Colonic mucosa (tissue), 4 donors: ENCODE measurements around the gene JDP2. TPM values are rescaled to one million over a fixed set of nuclear protein-coding genes. Genes with fewer than 3 reads are reported as not detected.

Source experiments
- DNase-seq: peaks from one replicate; pipeline ENCODE4 v3.0.0-alpha.2; 2020
- H3K27ac ChIP-seq: fragments of 200-600 bp; one replicate; pipeline ENCODE4 v1.8.0; 2021
- H3K27me3 ChIP-seq: fragments of 200-600 bp; one replicate; pipeline ENCODE4 v1.8.0; 2021
- H3K36me3 ChIP-seq: fragments of 200-600 bp; one replicate; pipeline ENCODE4 v1.8.0; 2021
- H3K4me1 ChIP-seq: fragments of 200-600 bp; one replicate; pipeline ENCODE4 v1.8.0; 2021; ENCODE audit warnings: mild to moderate bottlenecking
- H3K4me3 ChIP-seq: fragments of 200-600 bp; one replicate; pipeline ENCODE4 v1.8.0; 2021
- H3K9ac ChIP-seq, 2 donors: one replicate each; pipeline ENCODE4 v1.7.0; 2013; ENCODE audit warnings: control low read depth in 2 of 2, low read depth in 2 of 2, low read length in 2 of 2
- H3K9me3 ChIP-seq: fragments of 200-600 bp; one replicate; pipeline ENCODE4 v1.8.0; 2021
- intact Hi-C: fragments of 100-400 bp; cut with DNase I; formaldehyde crosslinking; loops from one replicate; pipeline ENCODE4 v1.14.1; 2022
- total RNA-seq, 2 donors: library from RNA; stranded (reverse); fragmentation: NEBNext Ultra II Directional in 1 of 2; extraction: Animal tissue kit (Norgen Biotek cat#: 25700) in 1 of 2; gene quantifications; one replicate each; pipeline ENCODE4 v1.2.1, GENCODE V29; 2021
- TF ChIP-seq, protein P1 (sequence below): fragments of 200-600 bp; IDR thresholded peaks from one replicate; pipeline ENCODE4 v1.8.0; 2022; ENCODE audit warnings: antibody characterized with exemption, mild to moderate bottlenecking
- donor health status: healthy.
- donor health status: DM: no; HTN: no; CAD: no.
- donor health status: DM: no; HTN: no; CAD: no.

JDP2 gene
- total RNA-seq, 2 donors from 2014 or later: 19.4 to 37.1 TPM

DNA sequence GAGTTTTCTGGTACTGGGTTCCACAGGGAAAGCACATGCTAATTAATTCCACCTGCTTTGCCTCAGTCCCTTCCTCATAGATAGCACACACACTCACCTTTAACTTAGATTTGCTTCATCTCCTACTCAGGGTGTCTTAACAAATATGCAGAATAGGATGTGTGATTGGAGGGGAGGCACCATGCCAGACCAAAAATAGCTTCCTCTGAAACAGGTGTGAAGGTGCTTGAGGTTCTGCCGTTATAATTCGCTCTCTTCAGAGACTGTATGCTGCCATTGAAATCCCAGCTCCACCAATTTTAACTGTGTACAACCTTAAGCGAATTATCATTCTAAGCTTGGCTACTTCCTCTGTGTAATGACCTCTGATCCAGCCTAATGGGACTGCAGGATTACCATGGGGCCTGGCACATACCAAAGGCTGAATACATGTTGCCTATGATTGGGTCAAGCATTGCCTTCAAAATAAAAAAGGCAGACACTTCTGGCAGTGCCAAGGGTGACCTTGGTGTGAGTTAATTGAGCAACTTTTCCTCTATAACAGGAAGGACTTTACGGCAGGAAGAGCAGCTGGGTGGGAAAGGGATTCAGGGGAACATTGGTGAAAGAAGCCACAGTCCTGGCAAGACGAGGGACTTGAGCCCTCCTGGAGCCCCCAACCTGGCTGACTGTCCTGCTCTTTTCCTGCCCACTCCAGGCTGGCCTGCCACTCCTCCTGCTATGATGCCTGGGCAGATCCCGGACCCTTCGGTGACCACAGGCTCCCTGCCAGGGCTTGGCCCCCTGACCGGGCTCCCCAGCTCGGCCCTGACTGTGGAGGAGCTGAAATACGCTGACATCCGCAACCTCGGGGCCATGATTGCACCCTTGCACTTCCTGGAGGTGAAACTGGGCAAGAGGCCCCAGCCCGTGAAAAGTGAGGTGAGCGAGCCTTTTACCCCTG lies 9.7 kb downstream of the JDP2 start:
- H3K27ac ChIP-seq: no peak overlapping the region
- H3K9ac ChIP-seq: no peak overlapping the region
- TF ChIP-seq, protein P1, sequence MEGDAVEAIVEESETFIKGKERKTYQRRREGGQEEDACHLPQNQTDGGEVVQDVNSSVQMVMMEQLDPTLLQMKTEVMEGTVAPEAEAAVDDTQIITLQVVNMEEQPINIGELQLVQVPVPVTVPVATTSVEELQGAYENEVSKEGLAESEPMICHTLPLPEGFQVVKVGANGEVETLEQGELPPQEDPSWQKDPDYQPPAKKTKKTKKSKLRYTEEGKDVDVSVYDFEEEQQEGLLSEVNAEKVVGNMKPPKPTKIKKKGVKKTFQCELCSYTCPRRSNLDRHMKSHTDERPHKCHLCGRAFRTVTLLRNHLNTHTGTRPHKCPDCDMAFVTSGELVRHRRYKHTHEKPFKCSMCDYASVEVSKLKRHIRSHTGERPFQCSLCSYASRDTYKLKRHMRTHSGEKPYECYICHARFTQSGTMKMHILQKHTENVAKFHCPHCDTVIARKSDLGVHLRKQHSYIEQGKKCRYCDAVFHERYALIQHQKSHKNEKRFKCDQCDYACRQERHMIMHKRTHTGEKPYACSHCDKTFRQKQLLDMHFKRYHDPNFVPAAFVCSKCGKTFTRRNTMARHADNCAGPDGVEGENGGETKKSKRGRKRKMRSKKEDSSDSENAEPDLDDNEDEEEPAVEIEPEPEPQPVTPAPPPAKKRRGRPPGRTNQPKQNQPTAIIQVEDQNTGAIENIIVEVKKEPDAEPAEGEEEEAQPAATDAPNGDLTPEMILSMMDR: no peak
- no peaks in the 10 kb centered on the region for H3K36me3 ChIP-seq
- H3K4me1 ChIP-seq: no peaks in the 10 kb centered on the region
- no peak overlapping the region for H3K4me3 ChIP-seq
- H3K27me3 ChIP-seq: no peaks in the 10 kb centered on the region
- no peaks in the 10 kb centered on the region for H3K9me3 ChIP-seq
- intact Hi-C loops: no loop called here
- DNase-seq: no peak

DNA sequence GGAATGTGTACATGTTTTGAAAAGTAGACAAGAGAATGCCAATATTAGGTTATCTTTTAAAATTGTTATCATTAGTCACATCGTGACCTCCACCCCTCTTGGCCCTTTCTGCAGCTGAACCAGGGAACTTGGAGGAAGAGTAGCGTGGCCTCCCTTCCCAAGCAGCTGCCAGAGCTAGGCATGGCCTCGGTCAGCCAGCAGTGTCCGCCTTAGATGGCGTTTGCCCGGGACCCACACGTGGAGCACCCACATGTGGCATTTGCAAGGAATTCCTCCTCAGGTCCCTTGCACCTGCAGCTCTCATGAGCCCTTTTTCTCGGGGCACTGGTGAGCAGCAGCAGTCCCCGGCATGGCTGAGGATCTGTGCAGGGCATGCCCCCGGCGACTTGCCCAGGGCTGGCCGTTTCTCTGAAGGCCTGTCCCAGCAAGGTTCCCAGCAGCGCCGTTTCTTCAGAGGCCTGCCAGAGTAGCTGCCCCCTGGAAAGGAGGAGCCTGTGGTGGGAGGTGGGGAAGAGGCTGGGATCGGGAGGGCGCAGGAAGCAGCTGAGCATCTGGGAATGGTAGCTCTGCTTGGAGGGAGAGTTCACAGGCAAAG lies 10.8 kb downstream of the JDP2 start:
- Histone ChIP-seq H3K27me3 (no peaks in the 10 kb centered on the region), H3K27ac (no peak overlapping the region), H3K9ac (no peak overlapping the region), H3K9me3 (no peaks in the 10 kb centered on the region), H3K4me1 (no peaks in the 10 kb centered on the region), H3K36me3 (no peaks in the 10 kb centered on the region), H3K4me3 (no peak overlapping the region)
- no peak for DNase-seq
- intact Hi-C loops: no loop called here
- TF ChIP-seq, protein P1: no peak

DNA sequence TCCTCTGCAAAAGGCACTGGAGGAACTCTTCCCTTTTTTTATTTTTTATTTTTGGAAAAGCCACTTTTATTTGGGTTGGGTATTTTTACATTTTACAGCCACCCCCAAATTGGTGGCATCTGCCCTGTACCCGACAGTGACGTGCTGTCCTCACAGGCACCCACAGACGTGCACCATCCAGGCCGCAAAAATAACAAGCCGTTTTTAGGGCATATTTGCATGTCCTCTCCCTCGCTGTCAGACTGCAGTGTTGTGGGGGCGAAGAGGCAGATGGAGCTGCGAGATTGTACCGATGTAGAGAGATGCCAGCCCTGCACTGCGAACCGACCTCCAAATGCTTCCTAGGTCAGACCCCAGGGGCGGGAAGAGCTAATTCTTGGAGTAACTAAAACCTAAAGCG lies 12.2 kb downstream of the JDP2 start:
- TF ChIP-seq, protein P1: no peak
- no peaks in the 10 kb centered on the region for H3K27me3 ChIP-seq
- no peak for DNase-seq
- no peaks in the 10 kb centered on the region for H3K4me1 ChIP-seq
- H3K36me3 ChIP-seq: no peaks in the 10 kb centered on the region
- H3K9ac ChIP-seq: no peak overlapping the region
- H3K9me3 ChIP-seq: no peaks in the 10 kb centered on the region
- intact Hi-C loops: no loop called here
- no peak overlapping the region for H3K4me3 ChIP-seq
- H3K27ac ChIP-seq: no peak overlapping the region

DNA sequence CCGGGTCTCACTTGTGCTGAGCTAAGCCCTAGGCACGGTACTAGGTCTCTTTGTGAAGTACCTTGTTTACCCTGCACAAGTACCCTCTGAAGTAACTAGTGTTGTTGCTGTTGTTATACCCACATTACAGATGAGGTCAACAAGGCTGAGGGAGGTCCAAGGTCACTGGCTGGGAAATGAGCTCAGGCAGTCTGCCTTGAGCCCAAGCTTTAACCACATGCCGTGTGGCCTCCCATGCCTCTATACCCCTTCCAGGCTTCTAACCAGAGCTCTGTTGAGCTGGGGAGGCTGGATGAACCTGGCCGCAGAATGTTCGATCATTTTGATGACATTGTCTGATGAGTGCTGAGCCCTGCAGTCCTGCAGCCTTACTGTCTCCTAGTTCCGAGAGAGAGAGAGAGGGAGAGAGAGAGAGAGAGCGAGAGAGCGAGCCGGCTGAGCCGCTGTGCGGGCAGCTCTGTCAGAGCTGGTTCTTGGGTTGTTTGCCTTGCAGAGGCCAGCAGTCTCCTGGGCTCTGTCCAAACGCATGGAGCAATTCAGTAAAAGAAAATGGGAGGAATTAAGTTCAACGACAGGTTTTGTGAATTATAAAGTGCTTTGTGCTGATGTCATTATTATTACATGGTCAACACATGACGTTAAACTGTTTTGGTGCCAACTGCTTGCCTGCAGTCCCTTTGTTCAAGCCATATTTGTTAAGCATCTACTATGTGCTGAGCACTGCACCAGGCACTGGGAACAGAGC lies 13.1 kb downstream of the JDP2 start:
- DNase-seq: no peak
- Histone ChIP-seq H3K9me3 (no peaks in the 10 kb centered on the region), H3K36me3 (no peaks in the 10 kb centered on the region), H3K27me3 (no peaks in the 10 kb centered on the region), H3K4me1 (no peaks in the 10 kb centered on the region), H3K4me3 (no peak overlapping the region), H3K27ac (no peak overlapping the region), H3K9ac (no peak overlapping the region)
- intact Hi-C loops: no loop called here
- TF ChIP-seq, protein P1: no peak

DNA sequence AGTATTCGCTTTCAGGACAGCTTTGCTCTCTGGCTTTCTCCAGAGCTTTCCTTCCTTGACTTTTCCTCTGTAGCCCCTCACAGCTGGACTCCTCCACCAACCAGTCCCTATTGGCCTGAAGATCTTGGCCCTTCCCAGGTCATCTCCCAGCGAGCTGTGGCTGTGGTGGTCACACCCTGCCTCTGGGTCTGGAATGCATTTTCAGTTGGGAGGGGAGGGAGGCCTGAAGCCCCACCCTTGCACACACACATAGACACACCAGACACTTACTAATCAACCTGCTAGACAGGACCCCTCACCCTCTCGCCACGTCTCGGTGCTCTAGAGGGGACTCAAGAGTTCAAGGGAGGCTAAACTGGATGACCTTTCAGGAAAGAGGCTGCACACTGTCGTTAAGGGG lies 13.9 kb downstream of the JDP2 start:
- Histone ChIP-seq H3K36me3 (no peaks in the 10 kb centered on the region), H3K27me3 (no peaks in the 10 kb centered on the region), H3K9me3 (no peaks in the 10 kb centered on the region), H3K9ac (no peak overlapping the region), H3K27ac (no peak overlapping the region), H3K4me1 (no peaks in the 10 kb centered on the region), H3K4me3 (no peak overlapping the region)
- TF ChIP-seq, protein P1: no peak
- no peak for DNase-seq
- intact Hi-C loops: no loop called here
